Activated T-cell treated with anti-CD3 and anti-CD28 coated beads, Interleukin-2, amount 50 U/mL, for 1 hour (primary cell): Measurements from ENCODE around the gene CTDSP2.
"Not testable (repeated sequence)": the region's sequence is repeated elsewhere in the genome, so short reads cannot be mapped to it uniquely, and the experiment has no call there.

Experiments used
- DNase-seq: peaks from one replicate; pipeline ENCODE4 v3.0.0-alpha.2; 2020

Gene CTDSP2

GRCh38 chr12:57777911-57778310, 68.6 kb downstream of the CTDSP2 start:
- no peak for DNase-seq

GRCh38 chr12:57777367-57777766, 69.2 kb downstream of the CTDSP2 start:
- DNase-seq, result no peak

- DNase-seq, result no peak
Observed at GRCh38 chr12:57776247-57776587, 70.3 kb downstream of the CTDSP2 start.

GRCh38 chr12:57775563-57776246, 70.8 kb downstream of the CTDSP2 start:
- no peak for DNase-seq

GRCh38 chr12:57775044-57775443, 71.5 kb downstream of the CTDSP2 start:
- DNase-seq, result no peak

GRCh38 chr12:57774634-57775033, 71.9 kb downstream of the CTDSP2 start:
- not testable (repeated sequence) for DNase-seq

GRCh38 chr12:57772429-57773322, 73.9 kb downstream of the CTDSP2 start, which contains the start of gene EEF1AKMT3:
EEF1AKMT3 (plus strand) TSS chr12:57772614; CDS start chr12:57772725, 111 bp downstream.
- DNase-seq, result no peak

GRCh38 chr12:57771873-57772428, 74.6 kb downstream of the CTDSP2 start, which contains the start of gene METTL1:
METTL1 (minus strand) TSS chr12:57772105; CDS start chr12:57772083, 22 bp downstream.
- DNase-seq, result peak; percentile 89

- DNase-seq, result no peak
Observed at GRCh38 chr12:57771236-57771872, 75.2 kb downstream of the CTDSP2 start.

GRCh38 chr12:57770734-57771133, 75.8 kb downstream of the CTDSP2 start:
- DNase-seq, result no peak
